Stimulated activated naive B cell treated with anti-CD40 and anti-IgM and Interleukin-4, amounts not matched to agents 10 μg/mL and 1 μg/mL and 100 μg/mL, for 72 hours (primary cell): ENCODE results near the gene LAMB3.

Experiments
- ATAC-seq, 2 donors: fragments of 150-1000 bp; cut with Tn5 transposase; replicated peaks; 2 replicates each; pipeline ENCODE4 v1.10.0; 2021; ENCODE audit warnings: moderate library complexity in 1 of 2
- DNase-seq: peaks from one replicate; pipeline ENCODE4 v3.0.0; 2021
- H3K27ac Mint-ChIP-seq: one replicate; pipeline ENCODE4 v1.8.0; 2022; ENCODE audit warnings: mild to moderate bottlenecking, mixed read lengths
- H3K27me3 Mint-ChIP-seq, 2 donors: one replicate each; pipeline ENCODE4 v1.8.0; 2022; ENCODE audit warnings: mixed read lengths in 2 of 2
- H3K36me3 Mint-ChIP-seq, 2 donors: one replicate each; pipeline ENCODE4 v1.8.0; 2022; ENCODE audit warnings: mixed read lengths in 2 of 2, mild to moderate bottlenecking in 1 of 2
- H3K4me1 Mint-ChIP-seq, 2 donors: one replicate each; pipeline ENCODE4 v1.8.0; 2022; ENCODE audit warnings: mixed read lengths in 2 of 2, mild to moderate bottlenecking in 1 of 2
- H3K4me3 Mint-ChIP-seq, 2 donors: one replicate each; pipeline ENCODE4 v1.8.0; 2022; ENCODE audit warnings: mild to moderate bottlenecking in 2 of 2, mixed read lengths in 2 of 2, moderate library complexity in 1 of 2
- H3K9me3 Mint-ChIP-seq, 2 donors: one replicate each; pipeline ENCODE4 v1.8.0; 2022; ENCODE audit warnings: mixed read lengths in 2 of 2, mild to moderate bottlenecking in 1 of 2

The LAMB3 gene

DNA sequence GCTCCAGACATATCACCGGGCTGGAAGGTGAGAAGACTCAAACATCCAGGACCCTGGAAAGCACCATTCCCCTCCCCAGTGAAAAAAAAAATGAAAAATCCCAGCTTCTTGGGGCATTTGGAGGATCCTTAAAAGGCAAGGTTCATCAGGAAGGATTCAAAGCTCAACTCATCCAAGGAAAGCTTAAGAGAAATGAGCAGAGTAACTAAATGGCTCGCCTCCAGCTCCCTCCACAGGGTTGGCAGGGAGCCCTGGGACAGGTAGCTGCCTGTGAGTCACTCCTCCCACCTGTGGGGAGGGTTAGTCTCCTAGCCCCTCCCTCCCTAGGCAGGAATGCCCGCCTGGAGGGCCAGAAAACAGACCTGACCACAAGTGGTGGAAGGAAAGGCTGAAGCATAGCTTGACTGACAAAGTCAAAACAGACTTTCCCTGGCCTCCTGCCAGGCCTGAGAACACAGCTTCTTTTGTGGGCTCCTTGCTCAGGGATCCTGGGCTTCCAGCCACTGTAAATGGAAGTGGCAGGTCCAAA lies 712 bp upstream of the LAMB3 start:
- no peak for DNase-seq
- Mint-ChIP-seq H3K9me3 (no peaks in the 10 kb centered on the region), H3K36me3 (no peaks in the 10 kb centered on the region), H3K27ac (peak overlapping the region; percentile 53), H3K4me3 (no peak overlapping the region), H3K4me1 (peaks cover 5 to 6% of the 10 kb centered on the region in 2 donors), H3K27me3 (peaks cover 17 to 18% of the 10 kb centered on the region in 2 donors)
- peak in 1 of 2 donors; percentile 26 for ATAC-seq

DNA sequence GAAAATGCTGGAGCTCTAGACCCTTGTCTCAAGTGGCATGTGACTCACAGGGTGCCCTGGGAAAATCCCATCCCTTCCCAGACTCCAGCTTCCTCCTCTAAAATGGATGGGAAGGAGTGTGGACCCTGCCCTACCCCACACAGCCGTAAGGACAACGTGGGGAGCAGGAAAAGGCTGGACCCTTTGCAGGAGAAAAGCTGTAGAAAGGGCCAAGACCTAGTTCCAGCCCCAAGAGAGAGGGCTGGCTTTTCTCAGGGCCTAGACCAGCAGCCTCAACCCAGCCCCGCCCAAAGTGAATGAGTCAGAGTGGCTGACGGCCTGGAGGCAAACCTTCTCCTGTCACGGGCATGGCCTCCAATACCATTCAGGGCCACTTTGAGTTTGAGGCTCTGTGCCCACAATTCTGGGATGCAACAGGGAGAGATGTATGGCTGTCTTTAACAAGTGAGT lies 1.1 kb downstream of the LAMB3 start:
- H3K4me3 Mint-ChIP-seq, result no peak overlapping the region
- no peaks in the 10 kb centered on the region for H3K36me3 Mint-ChIP-seq
- DNase-seq (no peak), ATAC-seq (peak in 1 of 2 donors; percentile 72)
- H3K27ac Mint-ChIP-seq, result peak overlapping the region; percentile 49
- peaks cover 10 to 18% of the 10 kb centered on the region in 2 donors for H3K27me3 Mint-ChIP-seq
- H3K4me1 Mint-ChIP-seq, result peaks cover 5 to 6% of the 10 kb centered on the region in 2 donors
- H3K9me3 Mint-ChIP-seq, result no peaks in the 10 kb centered on the region

DNA sequence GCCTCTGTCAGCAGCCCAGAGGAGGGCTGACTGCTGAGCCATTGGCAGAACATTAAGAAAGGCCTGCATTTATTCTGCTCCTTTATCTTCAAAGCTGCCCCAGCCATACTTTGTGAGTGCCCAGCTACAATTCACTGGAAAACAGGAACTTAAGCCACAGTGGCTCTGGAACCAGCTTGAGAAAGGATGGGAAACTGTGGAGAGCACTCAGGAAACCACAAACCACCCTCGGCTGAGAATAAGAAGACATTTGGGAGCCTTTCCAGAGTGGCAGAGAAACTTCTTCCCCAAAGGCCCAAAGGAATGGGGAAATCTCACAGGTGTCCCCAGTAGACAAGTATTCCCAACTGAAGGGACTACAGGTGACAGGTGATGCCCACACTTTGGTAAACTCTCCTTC lies 1.8 kb downstream of the LAMB3 start:
- H3K4me1 Mint-ChIP-seq, result peaks cover 6 to 8% of the 10 kb centered on the region in 2 donors
- DNase-seq (no peak), ATAC-seq (no peak)
- no peaks in the 10 kb centered on the region for H3K9me3 Mint-ChIP-seq
- no peak overlapping the region for H3K27ac Mint-ChIP-seq
- peaks cover 11 to 19% of the 10 kb centered on the region in 2 donors for H3K27me3 Mint-ChIP-seq
- H3K36me3 Mint-ChIP-seq, result no peaks in the 10 kb centered on the region
- H3K4me3 Mint-ChIP-seq, result no peak overlapping the region

DNA sequence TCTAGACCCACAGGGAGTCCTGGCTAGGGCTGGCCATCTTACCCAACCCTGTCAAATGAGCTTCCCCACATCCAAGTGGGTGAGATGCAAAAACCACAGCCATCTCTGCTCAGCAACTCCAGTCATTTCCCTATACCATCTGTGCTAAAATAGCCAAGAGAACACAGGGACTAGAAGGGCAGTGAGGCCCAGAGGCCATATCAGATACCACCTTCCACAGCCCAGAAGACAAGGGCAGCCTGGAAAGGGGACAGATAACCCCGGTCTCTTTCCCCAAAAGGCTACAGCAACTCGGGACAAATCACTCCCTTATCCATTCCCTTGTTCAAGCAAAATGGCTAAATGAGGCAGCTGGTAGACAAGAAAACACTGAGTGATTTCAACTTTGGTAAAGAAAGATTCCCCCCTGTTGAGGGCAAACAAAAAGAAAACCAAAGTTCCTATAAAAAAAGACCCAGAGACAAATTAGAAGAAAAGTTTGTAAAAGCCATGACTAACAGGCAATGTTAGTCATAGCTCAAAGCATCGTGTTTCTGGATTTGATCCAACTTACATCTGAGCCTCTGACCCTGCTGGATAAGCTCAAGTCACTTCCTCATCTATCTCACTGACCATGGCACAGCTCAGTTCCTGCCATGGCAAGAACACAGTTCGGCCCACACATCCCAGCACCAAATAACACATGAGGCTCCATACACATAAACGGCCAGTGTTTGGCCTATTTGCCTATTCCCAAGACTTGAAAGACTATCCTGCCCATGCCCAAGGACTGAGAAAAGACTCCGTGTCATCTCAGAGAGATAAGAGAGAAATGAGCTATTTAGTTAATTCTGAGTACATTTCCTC lies 3.1 kb downstream of the LAMB3 start:
- Mint-ChIP-seq H3K36me3 (no peaks in the 10 kb centered on the region), H3K27ac (no peak overlapping the region), H3K4me3 (no peak overlapping the region), H3K27me3 (peaks cover 4 to 18% of the 10 kb centered on the region in 2 donors), H3K9me3 (no peaks in the 10 kb centered on the region), H3K4me1 (peaks cover 6 to 8% of the 10 kb centered on the region in 2 donors)
- no peak for DNase-seq
- ATAC-seq, result no peak

DNA sequence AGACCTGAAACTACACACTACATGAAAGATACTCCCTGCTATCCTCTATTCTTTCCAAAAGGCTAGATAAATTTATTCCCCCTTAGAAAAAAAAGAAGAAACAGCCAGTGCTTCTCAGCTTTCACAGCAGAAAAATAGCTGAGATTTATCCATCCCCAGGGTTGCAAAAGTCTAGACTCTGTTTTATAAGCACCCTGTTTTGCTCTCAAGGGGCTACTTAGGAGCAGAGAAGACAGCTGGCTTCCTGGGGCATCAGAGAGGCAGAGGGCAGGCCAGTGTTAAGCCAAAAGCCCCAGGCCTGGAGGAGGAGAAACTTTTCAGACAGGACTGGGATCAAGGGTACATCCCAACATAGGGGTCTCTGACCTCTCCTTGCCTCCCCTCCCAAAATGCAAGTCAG lies 3.9 kb downstream of the LAMB3 start:
- Mint-ChIP-seq H3K27ac (no peak overlapping the region), H3K27me3 (peaks cover 10 to 18% of the 10 kb centered on the region in 2 donors), H3K9me3 (no peaks in the 10 kb centered on the region), H3K4me3 (no peak overlapping the region), H3K4me1 (peaks cover 0 to 8% of the 10 kb centered on the region in 2 donors), H3K36me3 (no peaks in the 10 kb centered on the region)
- ATAC-seq (no peak), DNase-seq (no peak)

DNA sequence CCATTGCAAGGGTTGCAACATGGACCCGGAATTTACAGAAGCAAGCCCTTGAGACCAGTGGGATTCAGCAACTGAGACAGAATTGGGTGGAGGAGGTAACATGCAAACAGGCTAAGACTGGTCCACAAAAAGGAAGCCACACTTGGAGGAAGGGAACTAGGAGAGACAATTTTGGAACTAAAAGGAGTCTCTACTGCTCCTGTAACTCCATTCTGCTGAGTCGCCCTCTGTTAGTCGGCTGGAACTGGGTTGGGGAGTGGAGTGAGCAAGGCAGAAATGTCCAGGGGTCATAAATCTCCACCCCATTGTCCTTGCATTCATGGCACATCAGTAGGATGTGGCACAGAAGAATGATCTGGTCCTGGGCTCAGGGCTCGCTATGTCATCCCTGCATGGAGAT lies 5.1 kb downstream of the LAMB3 start:
- Mint-ChIP-seq H3K4me3 (no peak overlapping the region), H3K9me3 (no peaks in the 10 kb centered on the region), H3K36me3 (no peaks in the 10 kb centered on the region), H3K27ac (no peak overlapping the region), H3K4me1 (peaks cover 0 to 7% of the 10 kb centered on the region in 2 donors), H3K27me3 (peaks cover 14 to 18% of the 10 kb centered on the region in 2 donors)
- DNase-seq, result no peak
- no peak for ATAC-seq

DNA sequence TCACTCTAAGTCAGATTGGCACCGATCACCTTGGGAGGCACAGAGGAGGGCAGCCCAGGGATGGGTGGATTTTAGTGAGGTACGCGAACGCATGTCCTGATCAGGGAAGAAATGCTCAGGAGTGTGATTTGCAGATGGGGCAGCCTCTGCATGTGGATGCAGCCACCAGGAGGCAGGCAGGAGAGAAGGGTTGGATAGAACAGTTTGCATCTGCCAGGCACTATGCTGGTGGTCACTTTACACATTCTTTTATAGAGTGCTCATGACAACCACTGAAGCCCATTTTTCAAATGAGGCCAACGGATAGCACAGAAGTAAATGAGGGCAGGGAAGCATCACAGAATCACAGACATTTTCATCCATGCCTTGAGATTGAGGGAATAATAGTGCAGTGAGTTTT lies 5.7 kb downstream of the LAMB3 start:
- no peak for DNase-seq

DNA sequence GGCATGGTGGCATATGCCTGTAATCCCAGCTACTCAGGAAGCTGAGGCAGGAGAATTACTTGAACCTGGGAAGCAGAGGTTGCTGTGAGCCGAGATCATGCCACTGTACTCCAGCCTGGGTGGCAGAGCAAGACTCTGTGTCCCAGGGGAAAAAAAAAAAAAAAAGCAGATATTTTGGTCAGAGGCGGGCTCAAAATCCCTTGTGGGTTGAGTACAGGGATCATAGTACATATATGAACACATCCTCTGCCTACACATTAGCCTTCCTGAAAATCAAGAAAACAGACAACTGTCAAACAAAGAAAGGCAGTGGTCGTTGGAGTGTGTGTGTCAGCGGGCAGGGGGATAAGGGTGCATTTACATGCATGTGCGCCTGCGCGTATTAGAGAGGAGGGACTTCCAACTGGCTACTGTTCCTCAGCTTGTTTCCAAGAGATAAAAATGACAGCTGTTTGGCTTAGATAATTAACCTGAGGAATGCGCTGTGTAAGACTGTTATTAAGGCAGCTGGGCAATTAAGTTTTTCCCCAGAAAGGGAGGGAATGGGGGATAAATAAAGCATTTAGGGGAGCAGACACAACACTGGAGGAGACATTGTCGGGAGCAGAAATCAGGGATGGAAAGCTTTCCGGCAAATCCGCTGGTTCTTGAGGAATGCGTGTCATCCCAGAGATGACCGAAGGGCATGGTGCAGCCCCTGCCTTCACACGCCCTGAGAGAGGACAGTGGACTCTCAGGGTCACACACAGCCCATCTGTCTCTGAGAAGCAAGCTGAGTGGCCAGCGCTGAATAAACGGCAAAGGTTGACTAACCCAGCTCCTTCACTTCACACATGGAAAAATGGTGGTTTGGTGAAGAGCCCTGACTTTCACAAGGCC lies 6.4 kb downstream of the LAMB3 start:
- no peak for ATAC-seq
- no peak for DNase-seq
- H3K36me3 Mint-ChIP-seq, result no peaks in the 10 kb centered on the region
- H3K4me3 Mint-ChIP-seq, result no peak overlapping the region
- H3K4me1 Mint-ChIP-seq, result peaks cover 0 to 4% of the 10 kb centered on the region in 2 donors
- no peaks in the 10 kb centered on the region for H3K9me3 Mint-ChIP-seq
- no peak overlapping the region for H3K27ac Mint-ChIP-seq
- H3K27me3 Mint-ChIP-seq, result peaks cover 14 to 18% of the 10 kb centered on the region in 2 donors

More for the DNA sequence above, 5.7 kb downstream of the LAMB3 start:
- Mint-ChIP-seq H3K27me3 (peaks cover 14 to 18% of the 10 kb centered on the region in 2 donors), H3K9me3 (no peaks in the 10 kb centered on the region), H3K4me3 (no peak overlapping the region), H3K36me3 (no peaks in the 10 kb centered on the region), H3K27ac (no peak overlapping the region), H3K4me1 (peaks cover 0 to 7% of the 10 kb centered on the region in 2 donors)
- no peak for ATAC-seq

DNA sequence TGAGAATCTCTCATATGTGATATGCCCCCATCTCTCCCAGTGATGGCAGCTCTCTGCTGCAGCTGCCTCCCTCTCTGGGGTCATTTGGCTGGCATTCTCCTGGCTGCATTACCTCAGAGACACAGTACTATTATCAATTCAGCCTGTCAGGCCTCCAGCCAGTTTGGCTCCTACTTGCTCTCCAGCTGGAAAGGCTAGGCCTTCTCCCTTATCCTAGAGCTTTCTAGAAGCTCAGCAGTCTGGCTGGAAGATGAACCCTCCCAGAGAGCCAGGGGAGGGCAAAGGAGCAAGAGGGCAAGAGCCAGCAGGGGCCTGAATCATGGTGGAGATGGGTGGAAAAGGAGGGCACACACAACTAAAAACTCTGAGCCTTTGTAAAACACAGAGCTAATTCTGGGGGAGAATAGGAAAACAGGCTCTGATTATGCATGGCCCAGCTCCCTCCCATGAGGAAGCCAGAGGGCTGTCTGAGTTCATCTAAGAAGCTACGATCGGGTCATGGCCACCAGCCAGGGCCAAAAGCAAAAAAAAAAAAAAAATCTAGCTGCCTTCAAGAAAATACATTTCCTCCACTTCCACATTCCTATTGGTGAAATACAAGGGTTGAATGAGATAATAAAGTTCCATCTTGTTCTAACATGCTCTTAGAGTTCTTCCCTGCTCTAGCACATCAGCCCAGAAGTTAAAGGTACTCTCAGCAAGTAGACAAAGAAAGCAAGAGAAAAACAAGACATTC lies 8.8 kb downstream of the LAMB3 start:
- no peak for DNase-seq
- Mint-ChIP-seq H3K4me1 (peaks cover 0 to 3% of the 10 kb centered on the region in 2 donors), H3K9me3 (no peaks in the 10 kb centered on the region)

DNA sequence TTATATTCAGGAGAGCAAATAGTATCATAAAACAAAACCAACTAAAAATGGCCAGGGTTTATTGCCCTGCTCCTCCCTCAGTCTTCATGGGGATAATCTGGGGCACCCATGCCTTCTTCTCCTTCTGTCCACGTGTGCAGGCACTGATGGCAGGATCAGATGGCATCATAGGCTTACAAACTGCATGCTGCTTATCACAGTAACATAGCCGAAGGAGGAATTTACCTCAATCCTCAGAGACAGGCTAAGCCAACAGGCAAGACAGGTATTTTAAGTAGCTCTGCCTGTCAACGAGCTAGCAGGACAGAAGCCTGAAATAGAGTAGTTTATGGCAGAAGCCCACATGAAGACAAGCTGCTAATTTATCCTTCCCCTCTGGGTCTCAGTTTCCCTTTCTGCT lies 9.4 kb downstream of the LAMB3 start:
- Mint-ChIP-seq H3K27me3 (peaks cover 18 to 38% of the 10 kb centered on the region in 2 donors), H3K36me3 (no peaks in the 10 kb centered on the region), H3K9me3 (no peaks in the 10 kb centered on the region), H3K4me1 (peaks cover 0 to 3% of the 10 kb centered on the region in 2 donors), H3K27ac (no peak overlapping the region), H3K4me3 (no peak overlapping the region)
- ATAC-seq, result no peak
- DNase-seq, result no peak

More for the DNA sequence above, 8.8 kb downstream of the LAMB3 start:
- Mint-ChIP-seq H3K27ac (no peak overlapping the region), H3K27me3 (peaks cover 14 to 31% of the 10 kb centered on the region in 2 donors), H3K36me3 (no peaks in the 10 kb centered on the region), H3K4me3 (no peak overlapping the region)
- no peak for ATAC-seq

DNA sequence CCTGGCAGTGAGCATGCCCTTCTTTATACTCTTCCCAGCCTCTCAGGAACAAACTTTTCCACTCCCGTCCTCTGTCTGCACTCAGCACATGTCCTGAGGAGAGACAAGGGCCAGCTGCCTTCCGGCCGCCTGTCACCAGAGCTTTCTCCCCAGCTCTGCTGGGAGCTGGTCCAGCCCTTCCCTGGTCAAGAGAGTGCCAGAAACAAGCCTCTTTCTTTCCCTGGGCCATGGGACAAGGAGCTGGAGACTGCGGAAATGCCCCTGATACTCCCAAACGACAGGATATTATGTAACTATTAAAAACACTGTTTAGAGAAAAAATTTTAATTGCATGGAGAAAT lies 10.4 kb downstream of the LAMB3 start:
- H3K4me3 Mint-ChIP-seq, result no peak overlapping the region
- no peaks in the 10 kb centered on the region for H3K36me3 Mint-ChIP-seq
- ATAC-seq (no peak), DNase-seq (no peak)
- H3K27ac Mint-ChIP-seq, result no peak overlapping the region
- H3K27me3 Mint-ChIP-seq, result peaks cover 18 to 35% of the 10 kb centered on the region in 2 donors
- peaks cover 0 to 3% of the 10 kb centered on the region in 2 donors for H3K4me1 Mint-ChIP-seq
- no peaks in the 10 kb centered on the region for H3K9me3 Mint-ChIP-seq

DNA sequence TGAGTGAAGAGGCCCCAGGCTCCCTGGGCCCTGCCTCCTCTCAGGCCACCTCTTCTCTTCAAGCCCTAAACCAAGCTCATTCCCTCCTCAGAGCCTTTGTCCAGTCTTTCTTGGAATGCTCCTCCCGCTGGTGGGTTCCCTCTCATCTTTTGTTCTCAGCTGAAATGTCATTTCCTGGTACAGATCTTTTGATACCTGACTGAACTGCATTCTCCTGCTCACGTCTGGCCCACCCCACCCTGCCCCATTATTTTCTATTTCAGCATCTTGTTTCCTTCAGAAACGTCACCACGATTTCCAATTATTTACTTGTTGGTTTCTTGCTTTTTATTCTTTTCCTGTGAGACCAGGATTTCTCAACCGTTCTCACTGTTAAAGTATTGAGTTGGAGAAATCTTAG lies 16.4 kb downstream of the LAMB3 start:
- ATAC-seq (no peak), DNase-seq (no peak)
- H3K4me3 Mint-ChIP-seq, result no peak overlapping the region
- H3K36me3 Mint-ChIP-seq, result no peaks in the 10 kb centered on the region
- no peaks in the 10 kb centered on the region for H3K9me3 Mint-ChIP-seq
- peaks cover 5 to 30% of the 10 kb centered on the region in 2 donors for H3K27me3 Mint-ChIP-seq
- H3K4me1 Mint-ChIP-seq, result peaks cover 4 to 5% of the 10 kb centered on the region in 2 donors
- no peak overlapping the region for H3K27ac Mint-ChIP-seq

DNA sequence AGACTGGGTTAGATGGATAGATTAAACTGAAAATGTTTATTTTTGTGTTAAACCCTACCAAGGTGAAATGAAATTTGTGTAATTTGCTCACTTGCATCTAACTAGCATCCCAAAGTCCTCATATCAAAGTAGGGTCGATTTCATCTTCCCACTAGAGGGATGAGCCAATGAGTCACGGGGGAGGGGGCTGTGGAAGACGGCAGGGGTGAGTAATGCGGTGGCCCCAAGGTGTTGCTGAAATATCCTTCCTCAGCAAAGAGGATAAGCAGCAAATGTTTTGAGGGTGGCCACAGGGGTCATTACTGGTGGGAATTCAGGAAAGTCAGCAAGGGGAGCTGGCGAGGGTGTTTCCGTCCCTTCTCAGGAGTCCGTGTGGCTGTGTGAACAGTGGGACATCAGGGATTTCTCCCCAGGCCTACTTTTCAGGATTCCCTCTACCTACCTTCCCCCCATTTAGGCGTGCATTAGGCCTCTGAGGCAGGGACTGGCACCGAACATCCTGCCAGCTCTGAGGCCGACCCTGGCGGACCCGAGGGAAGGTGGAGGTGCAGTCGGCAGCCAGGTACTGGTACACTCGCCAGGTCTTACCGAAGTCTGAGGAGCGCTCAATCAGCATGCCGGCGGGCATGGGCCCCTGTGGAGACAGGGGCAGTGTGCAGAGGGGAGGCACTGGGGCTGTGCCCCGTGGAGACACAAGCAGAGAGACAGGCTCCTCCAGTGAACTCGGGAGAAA lies 18.1 kb downstream of the LAMB3 start:
- Mint-ChIP-seq H3K36me3 (no peaks in the 10 kb centered on the region), H3K27ac (no peak overlapping the region), H3K27me3 (peaks cover 5 to 24% of the 10 kb centered on the region in 2 donors), H3K9me3 (no peaks in the 10 kb centered on the region), H3K4me3 (no peak overlapping the region), H3K4me1 (peaks cover 4 to 5% of the 10 kb centered on the region in 2 donors)
- ATAC-seq (no peak), DNase-seq (no peak)
